CD8-positive, alpha-beta memory T cell (primary cell): ENCODE data around the gene CAMSAP3. TPM values are rescaled to one million over a fixed set of nuclear protein-coding genes. Genes with fewer than 3 reads are reported as not detected.

Source experiments
- CTCF ChIA-PET: fragments of 350-600 bp; sonication (Branson Sonifier 250); formaldehyde crosslinking; loops from one replicate; lab custom pipeline; 2021; ENCODE audit warnings: antibody characterized with exemption; lab: Charles Lee
- POLR2A ChIA-PET: fragments of 350-600 bp; sonication (Branson Sonifier 250); formaldehyde crosslinking; loops from one replicate; lab custom pipeline; 2021; ENCODE audit warnings: antibody characterized with exemption; lab: Charles Lee
- DNase-seq, 5 donors: peaks; one replicate each; pipeline versions ENCODE4 v3.0.0 to v3.0.0-alpha.2; 2020 to 2022; ENCODE audit warnings: mixed read lengths in 1 of 5
- H3K27ac ChIP-seq: one replicate; pipeline ENCODE4 v1.7.0; 2013; ENCODE audit warnings: low read depth, mild to moderate bottlenecking, low read length, moderate library complexity
- H3K27me3 ChIP-seq: 2 replicates; pipeline ENCODE4 v1.7.0; 2013; ENCODE audit warnings: low read length, mild to moderate bottlenecking; ENCODE audit not compliant: insufficient read depth, poor library complexity, severe bottlenecking
- H3K36me3 ChIP-seq: 2 replicates; pipeline ENCODE4 v1.7.0; 2013; ENCODE audit warnings: mild to moderate bottlenecking, low read length, moderate library complexity; ENCODE audit not compliant: insufficient read depth
- H3K4me1 ChIP-seq: 2 replicates; pipeline ENCODE4 v1.7.0; 2013; ENCODE audit warnings: mild to moderate bottlenecking, low read length, moderate library complexity; ENCODE audit not compliant: insufficient read depth
- H3K4me3 ChIP-seq: 2 replicates; pipeline ENCODE4 v1.7.0; 2013; ENCODE audit warnings: mild to moderate bottlenecking, low read length
- H3K9me3 ChIP-seq: 2 replicates; pipeline ENCODE4 v1.7.0; 2013; ENCODE audit warnings: mild to moderate bottlenecking, low read length
- H3K27ac Mint-ChIP-seq, 8 donors: one replicate each; pipeline ENCODE4 v1.8.0; 2020 to 2021; ENCODE audit warnings: mixed read lengths in 8 of 8, mild to moderate bottlenecking in 6 of 8, inconsistent platforms in 3 of 8, moderate library complexity in 3 of 8
- H3K27me3 Mint-ChIP-seq, 2 donors: one replicate each; pipeline ENCODE4 v1.8.0; 2020 to 2021; ENCODE audit warnings: mixed read lengths in 2 of 2, mild to moderate bottlenecking in 1 of 2, moderate library complexity in 1 of 2
- H3K36me3 Mint-ChIP-seq, 3 donors: one replicate each; pipeline ENCODE4 v1.8.0; 2020 to 2021; ENCODE audit warnings: mixed read lengths in 3 of 3, inconsistent platforms in 1 of 3, mild to moderate bottlenecking in 1 of 3
- H3K4me1 Mint-ChIP-seq, 3 donors: one replicate each; pipeline ENCODE4 v1.8.0; 2020 to 2021; ENCODE audit warnings: mixed read lengths in 3 of 3, inconsistent platforms in 1 of 3, mild to moderate bottlenecking in 1 of 3
- H3K4me3 Mint-ChIP-seq, 7 donors: one replicate each; pipeline ENCODE4 v1.8.0; 2020 to 2021; ENCODE audit warnings: mixed read lengths in 7 of 7, mild to moderate bottlenecking in 6 of 7, moderate library complexity in 4 of 7, inconsistent platforms in 2 of 7
- H3K9me3 Mint-ChIP-seq, 5 donors: one replicate each; pipeline ENCODE4 v1.8.0; 2020 to 2022; ENCODE audit warnings: mixed read lengths in 5 of 5, mild to moderate bottlenecking in 3 of 5, moderate library complexity in 2 of 5, inconsistent platforms in 1 of 5
- polyA plus RNA-seq: library from polyadenylated mRNA; unstranded; fragments of 300-500 nt; fragmentation: Illumina TruSeq; gene quantifications from one replicate; pipeline ENCODE4 v1.2.3, GENCODE V29; 2021
- total RNA-seq, 2 experiments: library from RNA; stranded (reverse); gene quantifications; one replicate each; pipeline ENCODE4 v1.2.3, GENCODE V29; 2021

The CAMSAP3 gene
- total and polyA plus RNA-seq, 3 experiments from 2014 or later, result 0.07 to 0.31 (median 0.24) TPM

GRCh38 chr19:7625763-7626372, 30.2 kb downstream of the CAMSAP3 start:
- H3K36me3 Mint-ChIP-seq, result peaks cover 5 to 77% (median 17%) of the 10 kb centered on the region in 3 donors
- POLR2A ChIA-PET, result no interaction called here

GRCh38 chr19:7627166-7627565, 31.5 kb downstream of the CAMSAP3 start:
- Mint-ChIP-seq H3K27me3 (no peaks in the 10 kb centered on the region), H3K27ac (peak overlapping the region in 2 of 8 donors; percentile 25 to 33), H3K9me3 (no peaks in the 10 kb centered on the region), H3K36me3 (peaks cover 0 to 73% (median 12%) of the 10 kb centered on the region in 3 donors), H3K4me1 (peaks cover 32 to 51% (median 37%) of the 10 kb centered on the region in 3 donors), H3K4me3 (peak overlapping the region in 5 of 7 donors; percentile 12 to 39 (median 21))
- ChIA-PET POLR2A (no interaction called here), CTCF (no interaction called here)
- H3K4me3 ChIP-seq, result no peak overlapping the region
- no peaks in the 10 kb centered on the region for H3K27me3 ChIP-seq
- no peaks in the 10 kb centered on the region for H3K9me3 ChIP-seq
- no peak for DNase-seq
- no peak overlapping the region for H3K27ac ChIP-seq
- peaks cover 28% of the 10 kb centered on the region for H3K36me3 ChIP-seq
- peaks cover 22% of the 10 kb centered on the region for H3K4me1 ChIP-seq

More at GRCh38 chr19:7625763-7626372, 30.2 kb downstream of the CAMSAP3 start:
- H3K9me3 Mint-ChIP-seq, result no peaks in the 10 kb centered on the region
- Histone ChIP-seq H3K27me3 (no peaks in the 10 kb centered on the region), H3K36me3 (peaks cover 37% of the 10 kb centered on the region), H3K27ac (no peak overlapping the region), H3K9me3 (no peaks in the 10 kb centered on the region), H3K4me1 (peaks cover 22% of the 10 kb centered on the region), H3K4me3 (no peak overlapping the region)
- CTCF ChIA-PET, result no interaction called here
- peaks cover 32 to 42% (median 35%) of the 10 kb centered on the region in 3 donors for H3K4me1 Mint-ChIP-seq
- H3K4me3 Mint-ChIP-seq, result no peak overlapping the region
- no peak for DNase-seq
- H3K27ac Mint-ChIP-seq, result peak overlapping the region in 1 of 8 donors; percentile 84
- no peaks in the 10 kb centered on the region for H3K27me3 Mint-ChIP-seq

GRCh38 chr19:7628589-7629311, 33.1 kb downstream of the CAMSAP3 start:
- Mint-ChIP-seq H3K27ac (peak overlapping the region; percentile 90 to 100 (median 100)), H3K4me3 (peak overlapping the region; percentile 90 to 99 (median 97)), H3K27me3 (no peaks in the 10 kb centered on the region), H3K9me3 (no peaks in the 10 kb centered on the region), H3K36me3 (peaks cover 0 to 62% (median 8%) of the 10 kb centered on the region in 3 donors), H3K4me1 (peaks cover 32 to 51% (median 37%) of the 10 kb centered on the region in 3 donors)
- Histone ChIP-seq H3K36me3 (peaks cover 18% of the 10 kb centered on the region), H3K4me1 (peaks cover 22% of the 10 kb centered on the region), H3K4me3 (peak overlapping the region; percentile 92), H3K9me3 (no peaks in the 10 kb centered on the region), H3K27ac (peak overlapping the region; percentile 98), H3K27me3 (no peaks in the 10 kb centered on the region)
- ChIA-PET POLR2A (interaction anchor here (1.0 to 2.0 kb wide), 5 partner anchors 9 to 94 kb away, joined by 3 to 4 read pairs (median 3); partner anchors contain the start of genes CAMSAP3, PNPLA6 and TRAPPC5), CTCF (interaction anchor here (0.9 kb wide), 1 partner anchor 61 kb away, joined by 3 read pairs; no protein-coding TSS in a partner anchor)
- DNase-seq, result no peak

- CTCF ChIA-PET, result interaction anchor here (0.9 to 1.6 kb wide), 3 partner anchors 51 to 61 kb away, joined by 3 to 11 read pairs (median 6); partner anchors contain the start of gene TRAPPC5
- H3K4me3 ChIP-seq, result peak within 1 kb of the TSS; percentile 92
- DNase-seq, result peak; percentile 89 to 98 (median 94)
- no peaks in the 10 kb centered on the region for H3K27me3 ChIP-seq
- POLR2A ChIA-PET, result interaction anchor here (0.5 to 2.0 kb wide), 15 partner anchors 8 to 1725 kb away, joined by 3 to 10 read pairs (median 4); partner anchors contain the start of genes CAMSAP3, MCOLN1, PNPLA6 and TIMM44
- H3K36me3 ChIP-seq, result peaks cover 18% of the 10 kb centered on the region
- Mint-ChIP-seq H3K27me3 (no peaks in the 10 kb centered on the region), H3K4me1 (peaks cover 32 to 51% (median 39%) of the 10 kb centered on the region in 3 donors), H3K27ac (peak within 1 kb of the TSS; percentile 90 to 100 (median 100)), H3K36me3 (peaks cover 0 to 57% (median 8%) of the 10 kb centered on the region in 3 donors), H3K4me3 (peak within 1 kb of the TSS; percentile 90 to 99 (median 97)), H3K9me3 (no peaks in the 10 kb centered on the region)
- no peaks in the 10 kb centered on the region for H3K9me3 ChIP-seq
- H3K27ac ChIP-seq, result peak within 1 kb of the TSS; percentile 98
- H3K4me1 ChIP-seq, result peaks cover 22% of the 10 kb centered on the region
These were observed 33.8 kb downstream of the CAMSAP3 start, which contains the start of the genes PET100 and XAB2 for GRCh38 chr19:7629347-7630054. Gene PET100 (plus strand): TSS chr19:7629793. CDS start chr19:7629834, 41 bp downstream. Gene XAB2 (minus strand): TSS chr19:7629545. CDS start chr19:7629527, 18 bp downstream.

- peak overlapping the region in 3 of 8 donors; percentile 50 to 71 (median 51) for H3K27ac Mint-ChIP-seq
- H3K27ac ChIP-seq, result no peak overlapping the region
- ChIA-PET POLR2A (no interaction called here), CTCF (no interaction called here)
- H3K27me3 ChIP-seq, result no peaks in the 10 kb centered on the region
- no peak overlapping the region for H3K4me3 ChIP-seq
- H3K4me3 Mint-ChIP-seq, result peak overlapping the region in 4 of 7 donors; percentile 34 to 54 (median 47)
- no peak for DNase-seq
- H3K27me3 Mint-ChIP-seq, result no peaks in the 10 kb centered on the region
- H3K36me3 Mint-ChIP-seq, result peaks cover 0 to 41% (median 8%) of the 10 kb centered on the region in 3 donors
- peaks cover 3% of the 10 kb centered on the region for H3K36me3 ChIP-seq
- H3K9me3 ChIP-seq, result no peaks in the 10 kb centered on the region
- H3K4me1 Mint-ChIP-seq, result peaks cover 40 to 65% (median 48%) of the 10 kb centered on the region in 3 donors
- peaks cover 35% of the 10 kb centered on the region for H3K4me1 ChIP-seq
- H3K9me3 Mint-ChIP-seq, result no peaks in the 10 kb centered on the region
These were observed 35.9 kb downstream of the CAMSAP3 start for GRCh38 chr19:7631577-7631976.

- no peaks in the 10 kb centered on the region for H3K9me3 ChIP-seq
- Mint-ChIP-seq H3K4me3 (peak overlapping the region in 1 of 7 donors; percentile 51), H3K4me1 (peaks cover 39 to 61% (median 47%) of the 10 kb centered on the region in 3 donors), H3K36me3 (peaks cover 0 to 36% (median 5%) of the 10 kb centered on the region in 3 donors), H3K27me3 (no peaks in the 10 kb centered on the region), H3K27ac (peak overlapping the region in 1 of 8 donors; percentile 71), H3K9me3 (no peaks in the 10 kb centered on the region)
- peaks cover 40% of the 10 kb centered on the region for H3K4me1 ChIP-seq
- H3K27me3 ChIP-seq, result no peaks in the 10 kb centered on the region
- H3K36me3 ChIP-seq, result no peaks in the 10 kb centered on the region
- no peak for DNase-seq
- ChIA-PET POLR2A (no interaction called here), CTCF (interaction anchor here (0.6 to 1.0 kb wide), 2 partner anchors 19 to 48 kb away, joined by 3 read pairs; partner anchors contain the start of gene TRAPPC5)
- no peak overlapping the region for H3K4me3 ChIP-seq
- H3K27ac ChIP-seq, result no peak overlapping the region
These were observed 36.9 kb downstream of the CAMSAP3 start for GRCh38 chr19:7632340-7633203.
